Measurements from ENCODE around the gene ZG16B.

- TF ChIP-seq CREB1 (CRISPR knock-in tag; IDR thresholded peaks at IDR 0.05): no peak
- no peak for TF ChIP-seq GABPB1 (CRISPR knock-in tag; IDR thresholded peaks at IDR 0.05)
- no peak for TF ChIP-seq CTCF (IDR thresholded peaks at IDR 0.05)
- no peak for TF ChIP-seq SP1 (CRISPR knock-in tag; conservative IDR thresholded peaks at IDR 0.05)
- no peak for TF ChIP-seq ZSCAN18 (CRISPR knock-in tag; IDR thresholded peaks at IDR 0.05)
Measured at GRCh38 chr16:2783581-2784357, 46.3 kb upstream of the ZG16B start.

Measured in WTC11 (cell line).